ENCODE measurements around the gene TUBD1.
"Not testable (repeated sequence)": the region's sequence is repeated elsewhere in the genome, so short reads cannot be mapped to it uniquely, and the experiment has no call there.

The TUBD1 gene

DNA sequence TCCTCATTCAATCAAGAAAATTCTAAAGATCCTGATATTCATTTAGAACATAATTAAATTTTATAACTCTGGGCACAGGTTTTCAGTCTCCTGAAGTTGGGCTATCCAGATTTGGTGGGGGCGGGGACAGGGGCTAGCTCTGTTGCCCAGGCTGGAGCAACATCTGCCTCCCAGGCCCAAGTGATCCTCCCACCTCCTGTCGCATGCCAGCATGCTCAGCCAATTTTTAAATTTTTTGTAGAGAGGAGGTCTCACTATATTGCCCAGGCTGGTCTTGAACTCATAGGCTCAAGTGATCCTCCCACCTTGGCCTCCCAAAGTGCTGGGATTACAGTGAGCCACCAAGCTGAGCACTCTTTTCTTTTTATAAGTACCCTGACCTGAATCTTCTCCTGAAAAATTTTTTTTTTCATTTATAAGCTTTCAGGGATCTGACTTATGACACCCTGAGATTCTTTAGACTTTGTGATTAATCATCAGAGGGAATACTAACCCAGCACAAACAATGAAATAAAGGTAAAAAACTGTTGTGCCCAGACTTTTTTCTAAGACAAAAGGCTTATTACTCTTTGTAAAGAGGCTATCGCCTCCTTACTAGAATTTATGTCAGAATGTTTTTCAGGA, 62.6 kb downstream of the TUBD1 start:
- no peak for DNase-seq (ENCODE audit: low read depth)
- peak overlapping the region; percentile 33; the same call in 1 of the 2 replicates for H3K4me3 ChIP-seq (ENCODE audit: low read depth, low read length)
- TF ChIP-seq, protein P1, sequence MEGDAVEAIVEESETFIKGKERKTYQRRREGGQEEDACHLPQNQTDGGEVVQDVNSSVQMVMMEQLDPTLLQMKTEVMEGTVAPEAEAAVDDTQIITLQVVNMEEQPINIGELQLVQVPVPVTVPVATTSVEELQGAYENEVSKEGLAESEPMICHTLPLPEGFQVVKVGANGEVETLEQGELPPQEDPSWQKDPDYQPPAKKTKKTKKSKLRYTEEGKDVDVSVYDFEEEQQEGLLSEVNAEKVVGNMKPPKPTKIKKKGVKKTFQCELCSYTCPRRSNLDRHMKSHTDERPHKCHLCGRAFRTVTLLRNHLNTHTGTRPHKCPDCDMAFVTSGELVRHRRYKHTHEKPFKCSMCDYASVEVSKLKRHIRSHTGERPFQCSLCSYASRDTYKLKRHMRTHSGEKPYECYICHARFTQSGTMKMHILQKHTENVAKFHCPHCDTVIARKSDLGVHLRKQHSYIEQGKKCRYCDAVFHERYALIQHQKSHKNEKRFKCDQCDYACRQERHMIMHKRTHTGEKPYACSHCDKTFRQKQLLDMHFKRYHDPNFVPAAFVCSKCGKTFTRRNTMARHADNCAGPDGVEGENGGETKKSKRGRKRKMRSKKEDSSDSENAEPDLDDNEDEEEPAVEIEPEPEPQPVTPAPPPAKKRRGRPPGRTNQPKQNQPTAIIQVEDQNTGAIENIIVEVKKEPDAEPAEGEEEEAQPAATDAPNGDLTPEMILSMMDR (IDR thresholded peaks at IDR 0.05; ENCODE audit: low read depth, low read length, missing control alignments), result no peak

- peak overlapping the region; percentile 50 for H3K4me3 ChIP-seq (ENCODE audit: low read depth, low read length)
- TF ChIP-seq, protein P1 (IDR thresholded peaks at IDR 0.05; ENCODE audit: low read depth, low read length, missing control alignments), result no peak
- DNase-seq (ENCODE audit: low read depth), result peak; percentile 96
These were observed 63.3 kb downstream of the TUBD1 start for GRCh38 chr17:59829217-59830006.

DNA sequence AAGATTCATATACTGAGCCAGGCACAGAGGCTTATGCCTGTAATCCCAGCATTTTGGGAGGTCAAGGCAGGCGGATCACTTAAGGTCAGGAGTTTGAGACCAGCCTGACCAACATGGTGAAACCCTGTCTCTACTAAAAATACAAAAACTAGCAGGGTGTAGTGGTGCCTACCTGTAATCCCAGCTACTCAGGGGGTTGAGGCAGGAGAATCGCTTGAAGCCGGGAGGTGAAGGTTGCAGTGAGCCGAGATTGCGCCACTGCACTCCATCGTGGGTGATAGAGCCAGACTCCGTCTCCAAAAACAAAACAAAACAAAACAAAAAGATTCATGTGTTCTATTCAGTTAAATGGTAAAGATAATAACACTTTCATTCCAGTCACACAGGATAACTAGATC, 63.9 kb downstream of the TUBD1 start:
- H3K4me3 ChIP-seq (ENCODE audit: low read depth, low read length), result peak overlapping the region; percentile 50; the same call in 1 of the 2 replicates
- DNase-seq (ENCODE audit: low read depth), result not testable (repeated sequence)

DNA sequence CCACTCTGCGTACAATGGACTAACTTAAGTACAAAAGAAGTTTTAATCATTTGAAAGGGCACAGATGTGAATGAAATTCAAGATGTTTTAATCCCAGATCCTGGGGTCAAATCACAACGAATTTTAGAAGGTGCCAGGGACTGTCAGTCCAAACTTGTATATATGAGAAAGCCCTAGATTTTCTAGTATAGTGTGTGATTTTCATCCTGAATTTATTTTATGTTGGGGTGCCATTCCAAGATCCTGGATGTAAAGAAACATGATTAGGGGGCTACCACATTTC, 64.3 kb downstream of the TUBD1 start:
- peak overlapping the region; percentile 50; the same call in 1 of the 2 replicates for H3K4me3 ChIP-seq (ENCODE audit: low read depth, low read length)
- DNase-seq (ENCODE audit: low read depth), result no peak
- TF ChIP-seq, protein P1 (IDR thresholded peaks at IDR 0.05; ENCODE audit: low read depth, low read length, missing control alignments), result no peak

DNA sequence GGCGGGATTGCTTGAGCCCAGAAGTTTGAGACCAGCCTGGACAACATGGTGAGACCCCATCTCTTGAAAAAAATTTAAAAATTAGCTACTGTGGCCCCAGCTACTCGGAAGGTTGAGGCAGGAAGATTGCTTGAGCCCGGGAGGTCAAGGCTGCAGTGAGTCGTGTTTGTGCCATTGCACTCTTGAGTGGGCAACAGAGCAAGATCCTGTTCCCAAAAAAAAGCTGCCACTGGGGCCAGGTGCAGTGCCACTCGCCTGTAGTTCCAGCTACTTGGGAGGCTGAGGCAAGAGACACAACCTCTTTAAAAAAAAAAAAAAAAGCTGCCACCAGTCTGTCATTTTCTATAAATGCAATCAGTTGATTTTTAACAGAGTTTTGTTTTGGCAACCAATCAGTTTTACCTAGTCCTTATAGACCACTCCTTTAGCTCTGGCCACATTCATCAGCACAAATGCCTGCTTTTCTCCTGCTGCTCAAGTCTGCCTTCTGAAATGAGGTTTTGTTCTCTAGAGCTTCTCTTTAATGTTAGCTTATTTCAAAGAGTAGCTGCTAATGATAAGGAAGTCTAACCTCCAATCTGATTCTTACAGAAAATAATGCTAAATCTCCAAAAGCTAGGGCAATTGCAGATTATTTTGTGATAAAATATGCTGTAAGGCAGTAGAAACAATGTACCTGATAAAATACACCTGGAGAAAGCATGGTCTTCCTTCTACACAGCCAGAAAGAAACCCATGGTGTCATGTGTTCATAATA, 64.8 kb downstream of the TUBD1 start:
- H3K4me3 ChIP-seq (ENCODE audit: low read depth, low read length), result peak overlapping the region; percentile 50; the same call in 1 of the 2 replicates
- no peak for DNase-seq (ENCODE audit: low read depth)
- TF ChIP-seq, protein P1 (IDR thresholded peaks at IDR 0.05; ENCODE audit: low read depth, low read length, missing control alignments), result no peak

GRCh38 chr17:59826706-59827453, 65.9 kb downstream of the TUBD1 start:
- peak overlapping the region; percentile 5; the same call in 1 of the 2 replicates for H3K4me3 ChIP-seq (ENCODE audit: low read depth, low read length)
- TF ChIP-seq, protein P1 (IDR thresholded peaks at IDR 0.05; ENCODE audit: low read depth, low read length, missing control alignments), result no peak

More at GRCh38 chr17:59826706-59827453, 65.9 kb downstream of the TUBD1 start:
- DNase-seq (ENCODE audit: low read depth), result no peak
